Stimulated activated naive CD4-positive, alpha-beta T cell treated with Interleukin-2 at 50 U/mL for 16 hours (primary cell): ENCODE measurements around the gene ASXL1.

Experiments used
- DNase-seq: peaks from one replicate; lab custom pipeline; 2025; lab: John Stamatoyannopoulos, UW

The ASXL1 gene

DNA sequence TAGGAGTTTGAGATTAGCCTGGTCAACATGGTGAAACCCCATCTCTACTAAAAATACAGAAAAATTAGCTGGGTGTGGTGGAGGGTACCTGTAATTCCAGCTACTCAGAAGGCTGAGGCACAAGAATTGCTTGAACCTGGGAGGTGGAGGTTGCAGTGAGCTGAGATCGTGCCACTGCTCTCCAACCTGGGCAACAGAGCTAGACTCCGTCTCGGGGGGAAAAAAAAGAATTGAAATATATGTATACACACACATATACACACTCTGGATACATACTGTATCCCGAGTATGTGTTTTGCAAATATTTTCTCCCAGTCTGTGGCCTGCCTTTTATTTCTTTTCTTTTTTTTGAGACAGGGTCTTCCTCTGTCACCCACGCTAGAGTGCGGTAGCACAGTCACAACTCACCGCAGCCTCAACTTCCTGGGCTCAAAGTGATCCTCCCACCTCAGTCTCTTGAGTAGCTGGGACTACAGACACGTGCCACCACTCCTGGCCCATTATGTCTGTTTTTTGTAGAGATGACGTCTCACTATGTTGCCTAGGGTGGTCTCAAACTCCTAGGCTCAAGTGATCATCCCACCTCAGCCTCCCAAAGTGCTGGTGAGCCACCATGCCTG is 49.1 kb downstream of the ASXL1 start:
- peak; percentile 45 for DNase-seq

DNA sequence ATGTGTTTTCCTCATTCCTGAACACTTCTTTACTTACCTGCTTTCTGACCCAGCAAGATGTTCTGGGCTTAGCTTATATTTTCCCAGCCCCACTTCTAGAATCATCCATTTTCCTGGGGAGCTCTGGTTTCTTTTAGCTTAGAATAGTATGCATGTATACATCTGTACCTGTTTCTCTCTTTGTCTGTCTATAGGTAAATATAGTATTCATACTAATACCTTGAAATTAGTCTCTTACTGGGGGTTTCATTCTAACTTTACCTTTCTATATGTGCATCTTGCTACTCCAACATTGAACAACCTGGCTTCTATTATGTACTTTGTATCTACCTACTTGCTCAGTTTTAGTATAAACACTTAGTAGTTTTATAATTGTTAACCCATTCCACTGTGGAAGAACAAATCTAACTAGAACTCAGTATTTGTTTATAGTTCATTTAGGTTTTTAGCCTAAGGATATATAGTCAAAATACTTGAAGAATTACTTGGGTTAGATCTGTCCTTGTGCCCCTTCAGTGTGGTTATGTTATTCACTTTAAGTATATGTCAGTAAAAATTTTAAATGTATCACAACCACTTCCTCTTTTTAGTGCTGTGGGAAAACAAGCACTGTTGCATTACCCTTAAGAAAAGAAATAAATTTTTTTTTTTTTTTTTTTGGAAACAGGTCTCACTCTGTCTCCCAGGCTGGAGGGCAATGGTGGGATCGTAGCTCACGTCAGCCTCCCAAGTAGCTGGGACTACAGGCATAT is 54.0 kb downstream of the ASXL1 start:
- DNase-seq, result no peak

- no peak for DNase-seq
These were observed 57.4 kb downstream of the ASXL1 start for GRCh38 chr20:32415494-32415893.

- no peak for DNase-seq
These were observed 58.1 kb downstream of the ASXL1 start for GRCh38 chr20:32416206-32416605.

DNA sequence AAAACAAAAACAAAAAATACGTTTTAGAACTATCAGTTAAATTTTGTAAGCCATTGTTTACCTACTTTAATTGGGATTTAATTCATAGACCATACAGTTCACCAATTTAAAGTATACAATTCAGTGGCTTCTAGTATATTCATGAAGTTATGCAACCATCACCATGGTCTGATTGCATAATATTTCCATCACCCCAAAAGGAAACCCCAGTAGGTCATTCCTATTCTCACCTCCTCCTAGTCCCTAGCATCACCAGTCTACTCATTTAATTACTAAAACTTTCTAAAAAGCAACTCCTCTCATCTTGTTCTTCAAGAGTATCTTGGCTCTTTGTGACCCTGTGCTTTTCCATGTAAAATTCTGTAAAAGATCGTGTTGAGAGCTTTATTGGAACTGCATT is 60.2 kb downstream of the ASXL1 start:
- no peak for DNase-seq

DNA sequence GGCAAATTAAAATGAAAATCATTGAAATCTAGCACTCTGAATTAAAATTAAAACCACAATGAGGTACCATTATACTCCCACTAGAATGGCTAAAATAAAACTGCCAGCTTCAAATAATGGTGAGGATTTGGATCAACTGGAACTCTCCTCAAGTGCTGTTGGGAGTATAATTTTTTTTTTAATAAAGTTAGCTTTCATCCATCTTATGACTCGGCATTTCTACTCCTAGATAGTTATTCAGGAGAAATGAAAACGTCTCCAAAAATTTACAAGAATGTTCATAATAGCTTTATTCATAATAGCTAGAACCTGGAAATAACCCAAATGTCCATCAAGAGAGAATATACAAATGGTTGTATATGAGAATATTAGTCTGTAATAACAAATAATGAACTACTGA is 63.2 kb downstream of the ASXL1 start:
- DNase-seq, result no peak

DNA sequence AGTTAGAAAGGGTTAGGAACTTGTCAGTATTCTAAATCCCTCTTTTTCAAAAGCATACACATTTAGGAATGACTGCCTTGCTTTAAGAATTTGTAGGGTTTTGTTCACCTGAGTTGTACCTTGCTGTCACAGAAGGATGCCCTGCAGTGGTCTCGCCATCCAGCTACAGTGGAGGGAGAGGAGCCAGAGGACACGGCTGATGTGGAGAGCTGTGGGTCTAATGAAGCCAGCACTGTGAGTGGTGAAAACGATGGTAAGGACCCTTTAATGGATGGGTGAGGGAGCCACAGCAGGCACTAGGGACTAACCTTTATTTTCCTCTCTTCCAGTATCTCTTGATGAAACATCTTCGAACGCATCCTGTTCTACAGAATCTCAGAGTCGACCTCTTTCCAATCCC is 69.9 kb downstream of the ASXL1 start:
- DNase-seq, result no peak

- no peak for DNase-seq
These were observed 71.2 kb downstream of the ASXL1 start for GRCh38 chr20:32429343-32429742.

GRCh38 chr20:32429745-32430360 is 71.7 kb downstream of the ASXL1 start:
- DNase-seq, result no peak

DNA sequence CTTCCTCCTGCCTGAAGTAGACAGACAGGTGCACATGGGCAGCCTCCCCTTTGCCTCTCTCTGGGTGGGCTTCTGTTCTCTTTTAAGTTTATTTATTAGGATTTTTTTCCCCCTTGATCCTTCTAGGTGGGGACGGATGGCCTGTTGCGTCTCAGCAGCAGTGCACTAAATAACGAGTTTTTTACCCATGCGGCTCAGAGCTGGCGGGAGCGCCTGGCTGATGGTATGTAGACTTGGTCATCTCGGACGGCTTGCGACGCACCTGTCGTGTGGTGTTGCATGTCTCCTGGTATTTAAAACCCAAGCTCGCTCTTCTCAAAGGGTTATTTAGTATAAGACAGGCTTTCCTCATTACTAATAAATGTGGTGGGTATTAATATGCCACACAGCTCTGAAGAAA is 73.3 kb downstream of the ASXL1 start:
- DNase-seq, result no peak

GRCh38 chr20:32432277-32432676 is 74.1 kb downstream of the ASXL1 start:
- DNase-seq, result no peak

GRCh38 chr20:32433311-32434021 is 75.3 kb downstream of the ASXL1 start:
- DNase-seq, result no peak

DNA sequence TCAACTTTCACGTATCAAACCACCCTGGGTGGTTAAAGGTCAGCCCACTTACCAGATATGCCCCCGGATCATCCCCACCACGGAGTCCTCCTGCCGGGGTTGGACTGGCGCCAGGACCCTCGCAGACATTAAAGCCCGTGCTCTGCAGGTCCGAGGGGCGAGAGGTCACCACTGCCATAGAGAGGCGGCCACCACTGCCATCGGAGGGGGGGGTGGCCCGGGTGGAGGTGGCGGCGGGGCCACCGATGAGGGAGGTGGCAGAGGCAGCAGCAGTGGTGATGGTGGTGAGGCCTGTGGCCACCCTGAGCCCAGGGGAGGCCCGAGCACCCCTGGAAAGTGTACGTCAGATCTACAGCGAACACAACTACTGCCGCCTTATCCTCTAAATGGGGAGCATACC is 76.3 kb downstream of the ASXL1 start:
- DNase-seq, result no peak

DNA sequence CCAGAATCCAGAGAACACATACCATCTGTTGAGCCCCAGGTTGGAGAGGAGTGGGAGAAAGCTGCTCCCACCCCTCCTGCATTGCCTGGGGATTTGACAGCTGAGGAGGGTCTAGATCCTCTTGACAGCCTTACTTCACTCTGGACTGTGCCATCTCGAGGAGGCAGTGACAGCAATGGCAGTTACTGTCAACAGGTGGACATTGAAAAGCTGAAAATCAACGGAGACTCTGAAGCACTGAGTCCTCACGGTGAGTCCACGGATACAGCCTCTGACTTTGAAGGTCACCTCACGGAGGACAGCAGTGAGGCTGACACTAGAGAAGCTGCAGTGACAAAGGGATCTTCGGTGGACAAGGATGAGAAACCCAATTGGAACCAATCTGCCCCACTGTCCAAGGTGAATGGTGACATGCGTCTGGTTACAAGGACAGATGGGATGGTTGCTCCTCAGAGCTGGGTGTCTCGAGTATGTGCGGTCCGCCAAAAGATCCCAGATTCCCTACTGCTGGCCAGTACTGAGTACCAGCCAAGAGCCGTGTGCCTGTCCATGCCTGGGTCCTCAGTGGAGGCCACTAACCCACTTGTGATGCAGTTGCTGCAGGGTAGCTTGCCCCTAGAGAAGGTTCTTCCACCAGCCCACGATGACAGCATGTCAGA is 77.4 kb downstream of the ASXL1 start:
- DNase-seq, result no peak

- DNase-seq, result no peak
These were observed 78.2 kb downstream of the ASXL1 start for GRCh38 chr20:32436142-32436861.

DNA sequence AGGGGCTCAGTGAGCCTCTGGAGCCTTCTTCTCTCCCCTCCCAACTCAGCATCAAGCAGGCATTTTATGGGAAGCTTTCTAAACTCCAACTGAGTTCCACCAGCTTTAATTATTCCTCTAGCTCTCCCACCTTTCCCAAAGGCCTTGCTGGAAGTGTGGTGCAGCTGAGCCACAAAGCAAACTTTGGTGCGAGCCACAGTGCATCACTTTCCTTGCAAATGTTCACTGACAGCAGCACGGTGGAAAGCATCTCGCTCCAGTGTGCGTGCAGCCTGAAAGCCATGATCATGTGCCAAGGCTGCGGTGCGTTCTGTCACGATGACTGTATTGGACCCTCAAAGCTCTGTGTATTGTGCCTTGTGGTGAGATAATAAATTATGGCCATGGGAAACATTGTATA is 78.8 kb downstream of the ASXL1 start:
- DNase-seq, result no peak

GRCh38 chr20:32437391-32438074 is 79.4 kb downstream of the ASXL1 start:
- no peak for DNase-seq

DNA sequence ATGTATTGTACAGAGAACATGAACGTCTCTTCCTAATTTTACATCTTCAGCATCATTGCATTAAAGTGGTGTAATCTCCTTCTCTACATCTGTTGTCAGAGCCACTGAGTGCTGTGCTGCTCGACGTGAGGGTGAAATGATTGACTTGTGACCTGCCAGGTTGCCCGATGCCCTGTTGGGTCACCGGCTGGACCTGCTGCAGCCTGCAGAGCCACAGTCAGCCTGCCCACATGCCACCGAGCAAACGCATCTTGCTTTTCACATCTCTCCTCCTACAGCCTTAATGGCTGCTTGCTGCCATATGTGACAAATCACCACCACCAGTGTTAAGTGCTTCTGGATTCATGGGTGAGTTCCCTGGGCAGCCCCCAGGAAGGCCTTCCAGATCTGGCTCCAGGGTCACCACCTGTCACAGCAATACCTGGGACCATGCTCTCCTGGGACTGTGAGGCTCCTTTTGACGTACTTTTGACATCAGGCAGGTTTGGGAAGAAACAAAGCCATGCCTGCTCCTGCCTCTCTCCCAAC is 80.3 kb downstream of the ASXL1 start:
- DNase-seq, result no peak

DNA sequence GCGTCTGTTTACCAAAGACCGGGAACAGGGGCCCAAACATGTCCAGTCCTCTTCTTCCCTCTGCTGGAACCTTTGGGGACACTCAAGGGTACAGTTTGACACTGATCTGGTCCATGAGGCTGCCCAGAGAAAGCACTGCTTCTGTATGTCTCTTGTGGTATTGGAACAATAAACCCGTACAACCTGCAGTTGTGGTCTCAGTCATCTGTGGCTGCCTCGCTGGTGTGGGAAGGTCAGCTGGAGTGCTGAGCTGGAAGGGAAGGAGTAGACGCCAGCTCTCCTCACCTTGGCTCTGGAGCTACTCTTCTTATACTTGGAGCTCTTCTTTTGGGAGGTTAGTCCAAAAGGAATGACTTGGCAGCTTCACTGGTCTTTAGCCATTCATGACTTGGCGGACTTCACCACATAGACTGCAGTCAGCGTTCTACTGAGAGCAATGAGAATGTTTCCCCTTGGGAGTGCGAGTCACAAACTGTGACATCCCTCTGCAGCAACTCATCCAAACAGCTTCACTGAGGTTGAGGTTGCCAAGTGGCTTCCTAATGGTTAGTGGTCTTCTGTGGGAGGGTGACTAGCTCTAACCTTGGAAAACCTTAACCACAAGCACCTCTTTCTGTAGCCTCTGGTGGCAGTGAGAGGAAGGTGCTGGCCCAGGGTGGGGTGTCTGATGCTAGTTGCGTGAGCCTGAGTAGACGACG is 81.2 kb downstream of the ASXL1 start:
- no peak for DNase-seq

DNA sequence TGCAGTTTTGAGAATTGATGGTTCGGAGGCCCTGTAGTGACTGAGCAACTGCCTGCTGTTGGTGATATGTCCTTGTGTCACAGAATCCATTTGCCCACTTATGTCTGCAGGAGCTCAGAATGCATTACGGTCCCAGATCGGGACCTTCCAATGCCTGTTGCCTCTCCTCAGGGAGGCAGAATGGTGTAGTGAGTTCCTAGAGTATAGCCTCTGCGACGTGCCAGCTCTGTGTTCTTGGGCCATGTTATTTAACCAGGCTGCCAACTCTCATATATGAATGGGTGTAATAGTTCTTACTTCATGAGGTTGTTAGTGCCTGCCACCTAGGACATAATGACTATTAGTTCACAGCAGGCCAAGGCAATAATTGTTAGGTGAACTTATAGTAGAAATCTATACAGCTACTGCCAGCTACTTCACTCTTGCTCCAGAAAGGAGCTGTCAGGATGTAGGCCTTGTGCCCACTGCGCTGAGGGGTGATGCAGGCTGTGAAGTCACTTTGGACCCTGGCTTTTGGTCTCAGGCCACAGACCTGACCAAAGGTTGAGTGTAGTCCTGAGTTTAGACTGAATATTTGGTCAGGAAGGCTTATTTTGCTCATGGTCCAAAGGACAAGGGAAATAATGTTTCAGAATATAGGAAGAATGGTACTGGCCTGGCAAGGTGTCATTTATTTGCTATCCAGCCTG is 82.1 kb downstream of the ASXL1 start:
- DNase-seq, result no peak
